22Rv1 (cell line): ENCODE measurements around the gene AZIN2.
"Not testable (repeated sequence)": the region's sequence is repeated elsewhere in the genome, so short reads cannot be mapped to it uniquely, and the experiment has no call there.

Experiments used
- H3K27ac ChIP-seq: fragments of 450-650 bp; 2 replicates; pipeline ENCODE4 v1.5.1; 2017
- ZFX ChIP-seq: fragments of 450-650 bp; IDR thresholded peaks from 2 replicates; pipeline ENCODE4 v1.6.1; 2017; ENCODE audit warnings: antibody characterized with exemption, borderline replicate concordance
- TF ChIP-seq, protein P1 (sequence below): fragments of 450-650 bp; IDR thresholded peaks from 2 replicates; pipeline ENCODE4 v1.5.1; 2017; ENCODE audit warnings: mild to moderate bottlenecking

AZIN2 gene

GRCh38 chr1:33060579-33061083 lies 20.3 kb upstream of the AZIN2 start:
- no peak overlapping the region for H3K27ac ChIP-seq
- TF ChIP-seq ZFX = no peak
- TF ChIP-seq, protein P1, sequence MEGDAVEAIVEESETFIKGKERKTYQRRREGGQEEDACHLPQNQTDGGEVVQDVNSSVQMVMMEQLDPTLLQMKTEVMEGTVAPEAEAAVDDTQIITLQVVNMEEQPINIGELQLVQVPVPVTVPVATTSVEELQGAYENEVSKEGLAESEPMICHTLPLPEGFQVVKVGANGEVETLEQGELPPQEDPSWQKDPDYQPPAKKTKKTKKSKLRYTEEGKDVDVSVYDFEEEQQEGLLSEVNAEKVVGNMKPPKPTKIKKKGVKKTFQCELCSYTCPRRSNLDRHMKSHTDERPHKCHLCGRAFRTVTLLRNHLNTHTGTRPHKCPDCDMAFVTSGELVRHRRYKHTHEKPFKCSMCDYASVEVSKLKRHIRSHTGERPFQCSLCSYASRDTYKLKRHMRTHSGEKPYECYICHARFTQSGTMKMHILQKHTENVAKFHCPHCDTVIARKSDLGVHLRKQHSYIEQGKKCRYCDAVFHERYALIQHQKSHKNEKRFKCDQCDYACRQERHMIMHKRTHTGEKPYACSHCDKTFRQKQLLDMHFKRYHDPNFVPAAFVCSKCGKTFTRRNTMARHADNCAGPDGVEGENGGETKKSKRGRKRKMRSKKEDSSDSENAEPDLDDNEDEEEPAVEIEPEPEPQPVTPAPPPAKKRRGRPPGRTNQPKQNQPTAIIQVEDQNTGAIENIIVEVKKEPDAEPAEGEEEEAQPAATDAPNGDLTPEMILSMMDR = no peak

DNA sequence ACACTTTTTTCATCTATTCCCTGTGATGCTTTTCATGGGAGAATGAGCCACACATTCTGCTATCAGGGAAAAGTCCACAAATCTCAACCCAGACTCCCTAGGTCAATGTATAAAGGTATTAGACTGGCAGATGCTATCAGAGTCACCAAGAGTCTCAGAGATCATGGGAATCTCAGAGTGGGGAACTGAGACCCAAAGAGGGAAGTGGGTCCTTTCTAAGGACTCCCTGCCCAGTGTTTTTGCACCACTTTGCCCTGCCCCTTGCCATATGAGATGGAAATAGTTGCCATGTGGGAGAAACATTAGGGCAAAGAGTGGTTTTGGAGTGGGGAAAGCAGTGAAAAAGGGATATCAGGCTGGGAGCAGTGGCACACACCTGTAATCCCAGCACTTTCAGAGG lies 19.1 kb upstream of the AZIN2 start:
- TF ChIP-seq ZFX = no peak
- TF ChIP-seq, protein P1 = no peak
- H3K27ac ChIP-seq = no peak overlapping the region

DNA sequence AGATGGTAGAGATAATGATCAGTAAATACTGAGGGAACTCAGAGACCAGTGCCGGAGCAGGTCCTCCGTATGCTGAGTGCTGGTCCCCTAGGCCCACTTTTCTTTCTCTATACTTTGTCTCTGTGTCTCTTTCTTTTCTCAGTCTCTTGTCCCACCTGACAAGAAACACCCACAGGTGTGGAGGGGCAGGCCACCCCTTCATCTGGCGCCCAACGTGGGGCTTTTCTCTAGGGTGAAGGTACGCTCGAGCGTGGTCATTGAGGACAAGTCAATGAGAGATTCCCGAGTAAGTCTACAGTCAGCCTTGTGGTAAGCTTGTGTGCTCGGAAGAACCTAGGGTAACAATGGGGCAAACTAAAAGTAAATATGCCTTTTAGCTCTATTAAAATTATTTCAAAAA lies 16.7 kb upstream of the AZIN2 start:
- H3K27ac ChIP-seq = not testable (repeated sequence)

DNA sequence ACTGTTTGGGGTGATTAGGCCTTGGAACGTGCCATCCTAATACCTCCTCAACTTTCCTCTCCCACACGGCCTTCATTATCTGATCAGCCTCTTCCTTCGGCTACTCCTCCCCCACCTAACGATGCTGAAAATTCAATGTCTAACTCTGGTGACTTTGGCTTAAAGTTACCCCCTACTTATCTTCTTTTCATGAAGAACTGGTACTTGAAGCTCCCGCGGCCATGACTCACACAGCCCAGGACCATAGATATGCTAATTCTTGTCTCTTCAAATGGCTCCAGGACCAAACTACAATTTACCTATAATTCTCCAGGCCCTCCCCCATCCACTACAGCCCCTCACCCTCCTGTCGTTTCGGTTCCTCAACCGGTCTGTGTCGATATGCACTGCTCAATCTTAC lies 15.7 kb upstream of the AZIN2 start:
- H3K27ac ChIP-seq = no peak overlapping the region
- TF ChIP-seq ZFX = no peak
- TF ChIP-seq, protein P1 = no peak

- H3K27ac ChIP-seq = not testable (repeated sequence)
Measured at GRCh38 chr1:33066477-33066876, 14.5 kb upstream of the AZIN2 start.

DNA sequence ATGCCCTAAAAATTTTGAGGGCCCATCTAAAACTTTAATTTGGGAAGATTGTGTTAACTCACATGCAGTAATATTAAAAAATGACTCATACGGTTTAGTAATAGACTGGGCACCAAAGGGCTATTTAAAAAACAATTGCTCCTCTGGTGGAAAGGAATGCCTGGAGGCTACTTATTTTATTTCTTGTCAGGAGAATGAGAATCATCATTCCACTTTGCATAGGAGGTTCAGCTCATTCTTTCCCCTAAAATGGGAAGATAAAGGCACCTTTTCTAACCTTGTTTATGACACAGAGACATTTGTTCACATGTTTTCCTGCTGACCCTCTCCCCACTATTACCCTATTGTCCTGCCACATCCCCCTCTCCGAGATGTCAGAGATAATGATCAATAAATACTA lies 12.8 kb upstream of the AZIN2 start:
- H3K27ac ChIP-seq = not testable (repeated sequence)

GRCh38 chr1:33070628-33071027 lies 10.3 kb upstream of the AZIN2 start:
- TF ChIP-seq ZFX = no peak
- TF ChIP-seq, protein P1 = no peak
- no peak overlapping the region for H3K27ac ChIP-seq

DNA sequence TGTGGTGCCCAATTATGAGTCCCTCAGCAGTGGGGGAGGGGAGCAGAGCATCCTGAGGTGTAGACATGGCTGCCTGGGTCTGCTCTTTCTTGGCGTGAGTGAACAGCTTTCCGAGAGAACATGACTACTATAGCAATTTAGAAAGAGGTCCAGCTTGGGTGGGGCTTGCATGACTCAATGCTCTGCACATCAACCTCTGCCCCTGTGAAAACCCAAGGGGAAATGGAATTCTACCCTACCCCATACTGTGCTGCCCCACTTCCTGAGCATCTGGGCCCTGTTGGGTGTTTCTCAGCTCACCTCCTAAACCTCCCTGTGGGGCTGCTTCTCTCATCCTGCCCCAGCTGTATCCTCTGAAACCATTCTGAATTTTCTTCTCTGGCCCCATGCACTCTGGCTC lies 8.2 kb upstream of the AZIN2 start:
- no peak overlapping the region for H3K27ac ChIP-seq
- TF ChIP-seq ZFX = no peak
- TF ChIP-seq, protein P1 = no peak

- TF ChIP-seq, protein P1 = no peak
- no peak for TF ChIP-seq ZFX
- no peak overlapping the region for H3K27ac ChIP-seq
Measured at GRCh38 chr1:33074193-33074945, 6.6 kb upstream of the AZIN2 start.
